Tibial nerve (tissue), 4 donors: Measurements from ENCODE around the gene SNRNP70. TPM values are rescaled to one million over a fixed set of nuclear protein-coding genes. Genes with fewer than 3 reads are reported as not detected.

ENCODE experiments used
- DNase-seq, 2 donors: peaks; one replicate each; pipeline ENCODE4 v3.0.0-alpha.2; 2019; ENCODE audit warnings: low spot score in 2 of 2
- H3K27ac ChIP-seq, 4 donors: fragments of 200-600 bp; sonication (generic) in 3 of 4; one replicate each; pipeline ENCODE4 v1.5.1; 2017 to 2019; ENCODE audit warnings: mild to moderate bottlenecking in 1 of 4
- H3K27me3 ChIP-seq, 2 donors: fragments of 200-600 bp; sonication (generic) in 1 of 2; one replicate each; pipeline versions ENCODE4 v1.5.1 to v1.6.0; 2017 to 2019
- H3K36me3 ChIP-seq, 3 donors: fragments of 200-600 bp; sonication (generic); one replicate each; pipeline ENCODE4 v1.5.1; 2018 to 2019
- H3K4me1 ChIP-seq, 4 donors: fragments of 200-600 bp; sonication (generic) in 3 of 4; one replicate each; pipeline ENCODE4 v1.5.1; 2017 to 2019
- H3K4me3 ChIP-seq, 4 donors: fragments of 200-600 bp; sonication (generic) in 3 of 4; one replicate each; pipeline ENCODE4 v1.5.1; 2017 to 2019; ENCODE audit warnings: mild to moderate bottlenecking in 1 of 4, moderate library complexity in 1 of 4
- H3K9me3 ChIP-seq, 4 donors: fragments of 200-600 bp; sonication (generic) in 3 of 4; one replicate each; pipeline ENCODE4 v1.5.1; 2017 to 2019
- EP300 ChIP-seq, 2 donors: sonication (generic); formaldehyde crosslinking; IDR thresholded peaks; one replicate each; pipeline ENCODE4 v1.6.1; 2017; ENCODE audit warnings: antibody characterized with exemption in 2 of 2, mild to moderate bottlenecking in 1 of 2
- POLR2A ChIP-seq, 2 donors: fragments of 450-650 bp; IDR thresholded peaks; one replicate each; pipeline ENCODE4 v1.6.1; 2017; ENCODE audit warnings: antibody characterized with exemption in 2 of 2, mild to moderate bottlenecking in 2 of 2, moderate library complexity in 2 of 2
- WGBS, 2 donors: methylation state at CpG; one replicate each; pipeline ENCODE4 v1.1.5; 2018; 5-methylcytosine and 5-hydroxymethylcytosine counted together
- total RNA-seq, 4 donors: library from RNA; depleted of rRNA; stranded (reverse); fragments of >200 nt; gene quantifications; one replicate each; pipeline ENCODE4 v1.1.0, GENCODE V29; 2016
- TF ChIP-seq, protein P1 (sequence below), 5 experiments: fragments of 200-600 bp in 3 of 5; fragments of 450-650 bp in 2 of 5; sonication (generic) in 3 of 5; IDR thresholded peaks; one replicate each; pipeline ENCODE4 v1.5.1; 2016 to 2019; ENCODE audit warnings: antibody characterized with exemption in 5 of 5, mild to moderate bottlenecking in 3 of 5, moderate library complexity in 2 of 5

The SNRNP70 gene
- total RNA-seq, 4 donors from 2014 or later = 286 to 444 (median 400) TPM

DNA sequence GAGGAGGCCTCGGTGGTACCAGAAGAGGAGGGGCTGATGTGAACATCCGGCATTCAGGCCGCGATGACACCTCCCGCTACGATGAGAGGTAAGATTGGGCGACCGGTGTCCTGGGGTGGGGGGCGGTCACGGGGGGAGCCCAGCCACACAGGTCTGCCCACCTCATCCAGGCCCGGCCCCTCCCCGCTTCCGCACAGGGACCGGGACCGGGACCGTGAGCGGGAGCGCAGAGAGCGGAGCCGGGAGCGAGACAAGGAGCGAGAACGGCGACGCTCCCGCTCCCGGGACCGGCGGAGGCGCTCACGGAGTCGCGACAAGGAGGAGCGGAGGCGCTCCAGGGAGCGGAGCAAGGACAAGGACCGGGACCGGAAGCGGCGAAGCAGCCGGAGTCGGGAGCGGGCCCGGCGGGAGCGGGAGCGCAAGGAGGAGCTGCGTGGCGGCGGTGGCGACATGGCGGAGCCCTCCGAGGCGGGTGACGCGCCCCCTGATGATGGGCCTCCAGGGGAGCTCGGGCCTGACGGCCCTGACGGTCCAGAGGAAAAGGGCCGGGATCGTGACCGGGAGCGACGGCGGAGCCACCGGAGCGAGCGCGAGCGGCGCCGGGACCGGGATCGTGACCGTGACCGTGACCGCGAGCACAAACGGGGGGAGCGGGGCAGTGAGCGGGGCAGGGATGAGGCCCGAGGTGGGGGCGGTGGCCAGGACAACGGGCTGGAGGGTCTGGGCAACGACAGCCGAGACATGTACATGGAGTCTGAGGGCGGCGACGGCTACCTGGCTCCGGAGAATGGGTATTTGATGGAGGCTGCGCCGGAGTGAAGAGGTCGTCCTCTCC lies 22.6 kb downstream of the SNRNP70 start:
- Histone ChIP-seq H3K36me3 (peaks cover 0 to 65% (median 22%) of the 10 kb centered on the region in 3 donors), H3K4me1 (peaks cover 0 to 14% (median 0%) of the 10 kb centered on the region in 4 donors), H3K27ac (no peak overlapping the region), H3K9me3 (no peaks in the 10 kb centered on the region), H3K4me3 (no peak overlapping the region), H3K27me3 (no peaks in the 10 kb centered on the region)
- no peak for DNase-seq
- 95 to 96% methylated on average over 93 of the region's 93 CpGs for WGBS, 2 donors
- no peak for TF ChIP-seq POLR2A (IDR thresholded peaks at IDR 0.05)
- no peak for TF ChIP-seq EP300 (IDR thresholded peaks at IDR 0.05)
- TF ChIP-seq, protein P1, sequence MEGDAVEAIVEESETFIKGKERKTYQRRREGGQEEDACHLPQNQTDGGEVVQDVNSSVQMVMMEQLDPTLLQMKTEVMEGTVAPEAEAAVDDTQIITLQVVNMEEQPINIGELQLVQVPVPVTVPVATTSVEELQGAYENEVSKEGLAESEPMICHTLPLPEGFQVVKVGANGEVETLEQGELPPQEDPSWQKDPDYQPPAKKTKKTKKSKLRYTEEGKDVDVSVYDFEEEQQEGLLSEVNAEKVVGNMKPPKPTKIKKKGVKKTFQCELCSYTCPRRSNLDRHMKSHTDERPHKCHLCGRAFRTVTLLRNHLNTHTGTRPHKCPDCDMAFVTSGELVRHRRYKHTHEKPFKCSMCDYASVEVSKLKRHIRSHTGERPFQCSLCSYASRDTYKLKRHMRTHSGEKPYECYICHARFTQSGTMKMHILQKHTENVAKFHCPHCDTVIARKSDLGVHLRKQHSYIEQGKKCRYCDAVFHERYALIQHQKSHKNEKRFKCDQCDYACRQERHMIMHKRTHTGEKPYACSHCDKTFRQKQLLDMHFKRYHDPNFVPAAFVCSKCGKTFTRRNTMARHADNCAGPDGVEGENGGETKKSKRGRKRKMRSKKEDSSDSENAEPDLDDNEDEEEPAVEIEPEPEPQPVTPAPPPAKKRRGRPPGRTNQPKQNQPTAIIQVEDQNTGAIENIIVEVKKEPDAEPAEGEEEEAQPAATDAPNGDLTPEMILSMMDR (IDR thresholded peaks at IDR 0.05) = no peak

DNA sequence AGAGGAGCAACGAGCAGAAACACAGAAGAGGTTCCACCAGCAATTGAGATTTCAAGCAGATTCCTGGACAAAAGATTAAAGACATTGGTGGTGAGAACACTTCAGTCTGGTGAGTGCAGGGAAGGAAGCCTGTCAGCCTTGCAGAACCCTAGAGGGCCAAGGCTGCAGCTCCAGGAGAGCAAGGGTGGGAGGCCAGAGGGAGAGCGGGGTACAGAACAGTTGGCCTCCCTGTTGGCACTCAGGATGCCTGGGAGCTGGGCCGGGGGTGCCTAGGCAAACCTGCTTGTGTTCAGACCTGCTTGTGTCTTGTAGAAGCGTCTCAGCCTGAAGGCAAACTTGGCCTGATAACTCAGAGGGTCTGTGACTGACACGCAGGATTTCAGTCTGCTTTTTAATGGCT lies 23.8 kb downstream of the SNRNP70 start:
- Histone ChIP-seq H3K4me3 (no peak overlapping the region), H3K9me3 (no peaks in the 10 kb centered on the region), H3K4me1 (peaks cover 0 to 23% (median 6%) of the 10 kb centered on the region in 4 donors), H3K27ac (no peak overlapping the region), H3K27me3 (no peaks in the 10 kb centered on the region), H3K36me3 (peaks cover 0 to 53% (median 20%) of the 10 kb centered on the region in 3 donors)
- no peak for DNase-seq
- TF ChIP-seq POLR2A (IDR thresholded peaks at IDR 0.05) (no peak), EP300 (IDR thresholded peaks at IDR 0.05) (no peak)
- TF ChIP-seq, protein P1 (IDR thresholded peaks at IDR 0.05) = no peak
- WGBS, 2 donors = 78 to 83% methylated on average over 5 of the region's 5 CpGs

DNA sequence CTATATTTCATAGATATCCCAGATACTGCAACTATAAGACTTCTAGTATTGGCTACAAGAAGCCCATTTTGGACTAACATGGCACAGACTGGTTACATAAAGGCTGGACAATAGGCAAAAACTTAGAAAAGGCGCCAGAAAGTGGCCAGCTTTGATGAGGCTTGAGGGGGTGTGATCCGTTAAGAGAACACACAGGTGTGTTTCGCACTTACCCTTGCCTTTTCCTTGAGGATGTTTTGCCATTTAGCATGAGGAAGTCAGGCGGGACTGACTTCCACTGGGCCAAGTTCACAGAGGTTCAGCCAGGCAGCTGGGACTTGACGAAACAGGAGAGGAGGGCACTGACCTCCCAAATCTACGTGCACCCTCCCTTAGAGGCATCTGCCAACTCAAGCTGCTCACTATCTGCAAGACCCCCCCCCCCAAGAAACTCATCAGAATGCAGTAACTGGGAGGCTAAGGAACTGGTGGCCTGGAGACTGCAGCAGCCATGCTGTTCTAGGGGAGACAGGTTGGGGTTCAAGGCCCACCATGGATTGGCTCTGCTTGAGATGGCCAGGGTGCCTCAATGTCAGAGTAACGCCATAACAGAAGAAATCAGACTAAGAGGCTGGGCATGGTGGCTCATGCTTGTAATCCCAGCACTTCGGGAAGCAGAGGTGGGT lies 24.4 kb downstream of the SNRNP70 start:
- no peak for DNase-seq
- Histone ChIP-seq H3K4me3 (no peak overlapping the region), H3K9me3 (no peaks in the 10 kb centered on the region), H3K36me3 (peaks cover 0 to 46% (median 14%) of the 10 kb centered on the region in 3 donors), H3K27me3 (no peaks in the 10 kb centered on the region), H3K4me1 (peaks cover 0 to 24% (median 6%) of the 10 kb centered on the region in 4 donors), H3K27ac (peak overlapping the region in 1 of 4 donors; percentile 36)
- TF ChIP-seq, protein P1 (IDR thresholded peaks at IDR 0.05) = no peak
- TF ChIP-seq EP300 (IDR thresholded peaks at IDR 0.05) (no peak), POLR2A (IDR thresholded peaks at IDR 0.05) (no peak)
- WGBS, 2 donors = 79 to 84% methylated on average over 8 of the region's 8 CpGs

DNA sequence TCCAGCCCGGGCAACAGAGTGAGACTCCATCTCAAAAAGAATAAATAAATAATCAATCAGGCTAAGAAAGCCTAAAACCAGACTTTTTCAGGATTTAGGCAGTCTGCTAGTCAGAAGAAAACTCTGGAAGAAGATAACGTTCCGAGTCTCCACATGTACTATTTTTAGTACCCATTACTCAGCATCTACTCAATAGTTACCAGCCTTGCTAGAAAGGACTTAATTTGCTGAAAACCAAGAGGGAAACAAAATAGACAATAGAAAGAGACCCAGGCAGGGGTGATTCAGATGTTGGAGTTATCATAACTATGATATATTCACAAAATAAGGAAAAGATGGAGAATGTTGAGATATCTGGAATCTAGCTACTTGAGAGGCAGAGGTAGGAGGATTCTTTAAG lies 25.3 kb downstream of the SNRNP70 start:
- 30 to 40% methylated on average over 3 of the region's 3 CpGs for WGBS, 2 donors

More for the DNA sequence above, 25.3 kb downstream of the SNRNP70 start:
- Histone ChIP-seq H3K27ac (peak overlapping the region in 1 of 4 donors; percentile 36), H3K4me1 (peaks cover 0 to 29% (median 6%) of the 10 kb centered on the region in 4 donors), H3K27me3 (no peaks in the 10 kb centered on the region), H3K36me3 (peaks cover 0 to 38% (median 9%) of the 10 kb centered on the region in 3 donors), H3K4me3 (no peak overlapping the region), H3K9me3 (no peaks in the 10 kb centered on the region)
- no peak for TF ChIP-seq POLR2A (IDR thresholded peaks at IDR 0.05)
- TF ChIP-seq EP300 (IDR thresholded peaks at IDR 0.05) = no peak
- TF ChIP-seq, protein P1 (IDR thresholded peaks at IDR 0.05) = no peak
- no peak for DNase-seq
